Caco-2 (cell line): ENCODE data around the gene BTC. TPM values are rescaled to one million over a fixed set of nuclear protein-coding genes. Genes with fewer than 3 reads are reported as not detected.

Experiments
- BruUV-seq: library from RNA; stranded (reverse); fragments of 400-500 nt; replicated peaks from 2 replicates; lab custom pipeline; 2021; lab: Mats Ljungman, UMichigan
- CTCF ChIA-PET: fragments of 300-600 bp; sonication (Branson Sonifier 250); formaldehyde crosslinking; loops from one replicate; lab custom pipeline; 2022; ENCODE audit warnings: antibody characterized with exemption; lab: Charles Lee
- POLR2A ChIA-PET: fragments of 300-600 bp; sonication (Branson Sonifier 250); formaldehyde crosslinking; loops from one replicate; lab custom pipeline; 2022; ENCODE audit warnings: antibody characterized with exemption; lab: Charles Lee
- DNase-seq, 2 experiments: peaks; one replicate each; pipeline versions ENCODE4 v3.0.0 to v3.0.0-alpha.2; 2020 to 2022
- H3K27me3 ChIP-seq: replicated peaks from 2 replicates; pipeline ENCODE4 v1.6.0; 2011; ENCODE audit warnings: low read length; ENCODE audit not compliant: control insufficient read depth, insufficient read depth
- H3K36me3 ChIP-seq: 2 replicates; pipeline ENCODE4 v1.5.1; 2011; ENCODE audit warnings: low read length; ENCODE audit not compliant: control insufficient read depth, insufficient read depth
- H3K4me1 ChIP-seq: fragments of 250-450 bp; sonication (Bioruptor Pico); 2 replicates; pipeline ENCODE4 v1.5.1; 2020; ENCODE audit warnings: mild to moderate bottlenecking
- H3K4me3 ChIP-seq: 2 replicates; pipeline ENCODE4 v1.5.1; 2011; ENCODE audit warnings: low read depth, mild to moderate bottlenecking, control low read depth, low read length
- H3K9me3 ChIP-seq: fragments of 250-450 bp; sonication (Bioruptor Pico); 2 replicates; pipeline ENCODE4 v1.5.1; 2020; ENCODE audit warnings: mild to moderate bottlenecking, moderate library complexity
- H3K27ac Mint-ChIP-seq: one replicate; pipeline ENCODE4 v1.8.0; 2022; ENCODE audit warnings: mixed read lengths; ENCODE audit not compliant: unreplicated experiment
- H3K27me3 Mint-ChIP-seq: one replicate; pipeline ENCODE4 v1.8.0; 2022; ENCODE audit warnings: mixed read lengths; ENCODE audit not compliant: insufficient read depth, unreplicated experiment
- H3K36me3 Mint-ChIP-seq: one replicate; pipeline ENCODE4 v1.8.0; 2022; ENCODE audit warnings: mild to moderate bottlenecking, mixed read lengths; ENCODE audit not compliant: insufficient read depth, unreplicated experiment
- H3K4me1 Mint-ChIP-seq: one replicate; pipeline ENCODE4 v1.8.0; 2022; ENCODE audit warnings: low read depth, mixed read lengths; ENCODE audit not compliant: unreplicated experiment
- H3K4me3 Mint-ChIP-seq: one replicate; pipeline ENCODE4 v1.8.0; 2022; ENCODE audit warnings: mild to moderate bottlenecking, moderate library complexity, mixed read lengths; ENCODE audit not compliant: unreplicated experiment
- H3K9me3 Mint-ChIP-seq: one replicate; pipeline ENCODE4 v1.8.0; 2022; ENCODE audit warnings: mixed read lengths; ENCODE audit not compliant: unreplicated experiment
- intact Hi-C: fragments of 100-400 bp; cut with micrococcal nuclease; formaldehyde crosslinking; loops from one replicate; pipeline ENCODE4 v1.10.0; 2022; ENCODE audit not compliant: unreplicated experiment
- total RNA-seq: library from RNA; stranded (reverse); gene quantifications from 2 replicates; pipeline ENCODE4 v1.2.3, GENCODE V29; 2022
- TF ChIP-seq, protein P1 (sequence below), 2 experiments: fragments of 200-600 bp in 1 of 2; IDR thresholded peaks; 1 replicate in 1 of 2; 2 replicates in 1 of 2; pipeline versions ENCODE4 v1.5.1 to v1.8.0; 2011 to 2022; ENCODE audit warnings: antibody characterized with exemption in 1 of 2, control low read depth in 1 of 2, inconsistent platforms in 1 of 2, low read depth in 1 of 2, low read length in 1 of 2, mild to moderate bottlenecking in 1 of 2, moderate library complexity in 1 of 2; ENCODE audit not compliant: insufficient read depth in 1 of 2, severe bottlenecking in 1 of 2, unreplicated experiment in 1 of 2

The BTC gene
- total RNA-seq, 1 experiment from 2014 or later = 0.09 TPM

DNA sequence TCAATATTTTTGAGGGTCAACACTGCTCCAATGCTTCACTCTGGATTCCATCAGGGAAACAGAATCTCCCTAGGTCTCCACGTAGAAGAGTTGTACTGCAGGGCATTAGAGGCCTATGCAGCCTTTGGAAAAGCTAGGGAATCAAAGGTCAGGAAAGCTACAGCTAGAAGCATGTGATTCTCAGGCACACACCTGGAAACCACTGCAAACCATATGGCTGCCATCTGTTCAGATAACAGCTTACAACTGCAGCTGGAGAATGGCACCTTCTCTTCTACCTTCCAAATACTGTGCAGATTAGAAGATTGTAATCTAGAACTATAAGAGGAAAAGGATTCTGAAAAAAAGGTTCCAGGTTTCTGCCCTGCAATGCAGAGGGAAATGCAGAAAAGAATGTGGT, 60.6 kb downstream of the BTC start:
- H3K4me3 Mint-ChIP-seq = no peak overlapping the region
- TF ChIP-seq, protein P1, sequence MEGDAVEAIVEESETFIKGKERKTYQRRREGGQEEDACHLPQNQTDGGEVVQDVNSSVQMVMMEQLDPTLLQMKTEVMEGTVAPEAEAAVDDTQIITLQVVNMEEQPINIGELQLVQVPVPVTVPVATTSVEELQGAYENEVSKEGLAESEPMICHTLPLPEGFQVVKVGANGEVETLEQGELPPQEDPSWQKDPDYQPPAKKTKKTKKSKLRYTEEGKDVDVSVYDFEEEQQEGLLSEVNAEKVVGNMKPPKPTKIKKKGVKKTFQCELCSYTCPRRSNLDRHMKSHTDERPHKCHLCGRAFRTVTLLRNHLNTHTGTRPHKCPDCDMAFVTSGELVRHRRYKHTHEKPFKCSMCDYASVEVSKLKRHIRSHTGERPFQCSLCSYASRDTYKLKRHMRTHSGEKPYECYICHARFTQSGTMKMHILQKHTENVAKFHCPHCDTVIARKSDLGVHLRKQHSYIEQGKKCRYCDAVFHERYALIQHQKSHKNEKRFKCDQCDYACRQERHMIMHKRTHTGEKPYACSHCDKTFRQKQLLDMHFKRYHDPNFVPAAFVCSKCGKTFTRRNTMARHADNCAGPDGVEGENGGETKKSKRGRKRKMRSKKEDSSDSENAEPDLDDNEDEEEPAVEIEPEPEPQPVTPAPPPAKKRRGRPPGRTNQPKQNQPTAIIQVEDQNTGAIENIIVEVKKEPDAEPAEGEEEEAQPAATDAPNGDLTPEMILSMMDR (IDR thresholded peaks at IDR 0.05; ENCODE audit: insufficient read depth in 1 of 2, low read depth in 1 of 2, low read length in 1 of 2, severe bottlenecking in 1 of 2, unreplicated experiment in 1 of 2) = no peak
- Histone ChIP-seq H3K36me3 (no peaks in the 10 kb centered on the region), H3K9me3 (no peaks in the 10 kb centered on the region), H3K27me3 (no peaks in the 10 kb centered on the region), H3K4me3 (no peak overlapping the region), H3K4me1 (no peaks in the 10 kb centered on the region)
- ChIA-PET POLR2A (no interaction called here), CTCF (interaction anchor here (1.0 kb wide), 1 partner anchor 32 kb away, joined by 3 read pairs; no protein-coding TSS in a partner anchor)
- intact Hi-C loops = no loop called here
- H3K36me3 Mint-ChIP-seq = no peaks in the 10 kb centered on the region
- no TSS peak for BruUV-seq
- H3K27ac Mint-ChIP-seq = no peak overlapping the region
- H3K27me3 Mint-ChIP-seq = peaks cover under 1% of the 10 kb centered on the region
- no peak for DNase-seq
- H3K9me3 Mint-ChIP-seq = no peaks in the 10 kb centered on the region
- H3K4me1 Mint-ChIP-seq = no peaks in the 10 kb centered on the region

GRCh38 chr4:74724979-74725378, 69.3 kb downstream of the BTC start:
- no peaks in the 10 kb centered on the region for H3K9me3 ChIP-seq
- no TSS peak for BruUV-seq
- no peaks in the 10 kb centered on the region for H3K9me3 Mint-ChIP-seq
- ChIA-PET POLR2A (no interaction called here), CTCF (no interaction called here)
- no peaks in the 10 kb centered on the region for H3K36me3 ChIP-seq
- H3K4me1 ChIP-seq = no peaks in the 10 kb centered on the region
- no peaks in the 10 kb centered on the region for H3K4me1 Mint-ChIP-seq
- peaks cover 8% of the 10 kb centered on the region for H3K27me3 Mint-ChIP-seq
- H3K36me3 Mint-ChIP-seq = no peaks in the 10 kb centered on the region
- no peak overlapping the region for H3K4me3 ChIP-seq
- DNase-seq = no peak
- H3K4me3 Mint-ChIP-seq = no peak overlapping the region
- H3K27me3 ChIP-seq = no peaks in the 10 kb centered on the region
- TF ChIP-seq, protein P1 (IDR thresholded peaks at IDR 0.05; ENCODE audit: insufficient read depth in 1 of 2, low read depth in 1 of 2, low read length in 1 of 2, severe bottlenecking in 1 of 2, unreplicated experiment in 1 of 2) = no peak
- intact Hi-C loops = no loop called here
- no peak overlapping the region for H3K27ac Mint-ChIP-seq

DNA sequence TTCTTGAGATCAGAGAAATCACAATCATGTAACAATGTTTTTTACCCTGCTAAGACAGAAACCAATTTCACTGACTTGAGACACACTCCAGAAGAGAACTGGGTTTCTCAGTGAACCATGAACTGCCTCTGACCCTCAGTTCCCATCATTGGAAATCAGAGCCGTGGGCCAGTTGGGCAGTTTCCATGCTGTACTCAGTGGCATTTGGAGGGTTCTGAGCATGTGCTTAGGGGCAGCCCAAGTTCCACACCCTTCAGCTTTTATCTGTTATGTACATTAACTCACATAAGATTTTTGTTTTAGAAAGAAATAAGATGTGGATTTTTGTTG, 77.9 kb downstream of the BTC start:
- ChIA-PET CTCF (no interaction called here), POLR2A (no interaction called here)
- no peaks in the 10 kb centered on the region for H3K27me3 ChIP-seq
- TF ChIP-seq, protein P1 (IDR thresholded peaks at IDR 0.05; ENCODE audit: insufficient read depth in 1 of 2, low read depth in 1 of 2, low read length in 1 of 2, severe bottlenecking in 1 of 2, unreplicated experiment in 1 of 2) = no peak
- Mint-ChIP-seq H3K4me1 (no peaks in the 10 kb centered on the region), H3K27me3 (no peaks in the 10 kb centered on the region), H3K27ac (no peak overlapping the region), H3K4me3 (no peak overlapping the region), H3K9me3 (peaks cover 17% of the 10 kb centered on the region), H3K36me3 (no peaks in the 10 kb centered on the region)
- DNase-seq = no peak
- no peaks in the 10 kb centered on the region for H3K36me3 ChIP-seq
- BruUV-seq = no TSS peak
- H3K4me3 ChIP-seq = no peak overlapping the region
- H3K4me1 ChIP-seq = no peaks in the 10 kb centered on the region
- intact Hi-C loops = no loop called here
- no peaks in the 10 kb centered on the region for H3K9me3 ChIP-seq
